Measurements from ENCODE around the gene CAMTA1.

CAMTA1 gene

GRCh38 chr1:7229186-7229585, 443.9 kb downstream of the CAMTA1 start:
- no peak for DNase-seq (ENCODE audit: low spot score)

- no peak for DNase-seq (ENCODE audit: low spot score)
Observed at GRCh38 chr1:7229696-7230631, 444.7 kb downstream of the CAMTA1 start.

GRCh38 chr1:7232441-7233236, 447.4 kb downstream of the CAMTA1 start:
- no peak for DNase-seq (ENCODE audit: low spot score)

GRCh38 chr1:7233237-7233540, 447.9 kb downstream of the CAMTA1 start:
- DNase-seq (ENCODE audit: low spot score) = no peak

GRCh38 chr1:7233646-7234470, 448.6 kb downstream of the CAMTA1 start:
- DNase-seq (ENCODE audit: low spot score) = no peak

DNA sequence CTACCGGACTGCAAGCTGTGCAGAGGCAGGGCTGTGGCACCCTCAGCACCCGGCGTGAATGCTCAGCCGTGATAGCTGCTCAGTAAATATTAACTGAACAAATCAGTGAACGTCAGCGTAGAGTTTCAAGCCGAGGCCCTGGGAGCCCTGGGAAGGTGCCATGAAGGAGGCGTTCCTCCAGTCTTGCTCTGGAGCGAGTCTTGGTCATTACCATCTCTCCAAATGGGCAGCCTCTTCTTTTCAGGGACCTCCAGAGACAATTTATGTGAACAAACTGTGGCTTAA, 449.2 kb downstream of the CAMTA1 start:
- no peak for DNase-seq (ENCODE audit: low spot score)

DNA sequence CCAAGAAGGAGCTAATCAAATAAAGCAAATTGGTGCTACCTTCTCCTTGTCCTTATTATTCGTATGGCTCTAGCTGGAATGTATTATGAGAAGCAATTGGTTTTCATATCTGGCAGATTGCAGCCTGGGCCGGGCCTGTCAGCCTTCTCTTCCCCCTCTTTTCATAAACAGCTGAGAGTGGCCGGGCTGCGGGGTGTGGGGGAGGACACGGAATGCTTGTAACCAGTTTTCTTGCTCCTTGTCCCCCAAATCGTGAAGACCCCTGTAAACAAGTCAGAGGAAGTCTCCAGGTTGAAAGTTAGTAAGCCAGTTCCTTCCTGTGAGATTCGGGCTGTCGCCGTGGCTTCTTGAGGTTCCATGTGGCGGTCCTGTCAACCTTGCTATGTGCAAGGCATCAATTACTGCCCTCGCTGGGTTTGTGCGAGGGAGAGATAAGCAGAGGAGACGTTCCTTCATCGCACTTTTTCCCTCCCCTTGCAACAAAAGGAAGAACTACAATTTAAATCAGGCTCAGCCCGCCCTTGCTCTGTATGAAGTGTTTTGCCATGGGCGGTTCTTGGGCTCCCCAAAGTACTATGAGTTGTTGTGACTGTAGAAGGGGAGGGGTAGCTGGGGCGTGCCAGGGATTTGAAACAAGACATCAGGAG, 450.7 kb downstream of the CAMTA1 start:
- DNase-seq (ENCODE audit: low spot score) = no peak

DNA sequence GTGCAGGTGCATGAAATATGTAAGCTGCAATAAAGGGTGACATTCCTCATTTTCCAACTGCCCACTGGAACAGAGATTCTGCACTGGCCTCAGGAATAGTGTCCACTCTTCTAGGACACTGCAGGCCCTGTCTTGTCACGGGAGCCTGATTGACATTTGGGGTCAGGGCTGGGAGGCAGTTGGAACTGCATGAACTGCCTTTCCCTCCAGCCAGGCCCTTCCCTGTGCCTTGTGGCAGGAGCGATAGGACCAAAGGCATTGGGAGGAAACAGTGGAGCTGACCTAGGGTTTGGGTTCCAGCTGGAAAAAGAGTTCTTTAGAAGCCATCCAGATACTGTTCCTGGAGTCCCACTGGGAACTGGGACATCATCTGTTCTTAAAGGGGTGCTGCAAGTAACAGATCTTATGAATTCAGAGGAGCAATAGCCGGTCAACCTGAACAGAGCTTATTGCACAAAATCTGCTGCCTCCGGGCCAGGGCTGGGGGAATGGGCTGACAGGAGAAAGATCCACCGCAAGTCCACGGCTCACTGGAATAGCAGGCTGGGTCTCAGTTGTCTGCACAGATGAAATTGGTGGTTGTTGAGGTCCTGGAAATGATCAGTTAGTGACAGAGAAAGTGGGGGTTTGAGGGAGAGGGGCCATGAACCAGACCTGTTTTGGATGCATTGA, 451.7 kb downstream of the CAMTA1 start:
- DNase-seq (ENCODE audit: low spot score) = no peak

DNA sequence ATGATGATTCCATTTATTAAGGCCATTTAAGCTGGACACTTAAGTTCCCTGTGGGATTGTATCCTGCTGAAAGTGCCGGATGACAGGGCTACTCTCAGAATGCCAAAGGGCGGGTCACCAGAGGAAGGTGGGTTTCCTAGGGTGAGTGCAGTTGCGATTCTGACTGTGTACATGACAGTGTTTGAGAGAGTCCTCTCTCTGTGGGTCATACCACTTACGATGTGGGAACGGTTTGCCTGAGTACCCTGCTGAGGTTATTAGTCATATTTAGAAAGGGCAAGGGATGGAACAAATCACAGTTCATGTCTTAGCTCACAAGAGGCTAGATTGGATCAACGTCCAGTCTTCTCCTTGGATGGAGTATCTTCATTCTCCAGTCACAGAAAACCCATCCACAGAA, 461.9 kb downstream of the CAMTA1 start:
- no peak for DNase-seq (ENCODE audit: low spot score)

DNA sequence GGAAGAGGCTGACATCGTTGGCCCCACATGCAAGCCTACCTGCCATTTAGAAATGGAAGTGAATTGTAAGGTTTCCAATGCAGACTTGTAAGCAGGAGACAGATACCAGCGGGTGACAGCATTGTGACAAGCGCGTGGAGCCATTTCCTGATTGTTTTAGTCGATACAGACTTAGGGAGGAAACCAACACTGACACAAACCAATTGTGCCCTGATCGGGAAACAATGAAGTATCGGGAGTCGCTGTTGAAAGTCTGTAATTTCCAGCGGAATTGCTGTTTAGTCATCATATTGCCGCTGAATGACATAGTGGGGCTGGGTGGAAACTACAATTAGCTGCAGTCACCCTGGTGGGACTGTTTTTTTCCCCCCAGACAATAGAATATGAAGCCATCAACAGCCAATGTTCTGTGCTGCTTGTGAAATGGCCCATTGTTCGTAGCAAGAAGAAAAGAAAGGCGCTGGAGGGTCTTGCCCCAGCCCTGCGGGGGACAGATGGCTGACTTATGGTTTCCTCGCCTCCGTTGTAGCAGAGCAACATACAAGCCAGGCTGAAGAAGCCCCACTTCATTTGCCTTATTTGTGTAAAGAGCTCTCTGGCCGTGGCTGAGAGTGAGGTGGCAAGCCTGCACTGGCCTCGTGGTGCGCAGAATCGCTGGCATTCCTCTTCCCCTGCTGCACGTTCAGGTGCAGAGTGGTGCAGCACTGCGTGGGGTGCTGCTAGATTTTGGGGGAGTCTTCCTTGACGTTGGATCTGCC, 462.7 kb downstream of the CAMTA1 start:
- no peak for DNase-seq (ENCODE audit: low spot score)

GRCh38 chr1:7248549-7249199, 463.4 kb downstream of the CAMTA1 start:
- no peak for DNase-seq (ENCODE audit: low spot score)

- no peak for DNase-seq (ENCODE audit: low spot score)
Observed at GRCh38 chr1:7249516-7249915, 464.3 kb downstream of the CAMTA1 start.

GRCh38 chr1:7250176-7250575, 464.9 kb downstream of the CAMTA1 start:
- no peak for DNase-seq (ENCODE audit: low spot score)

DNA sequence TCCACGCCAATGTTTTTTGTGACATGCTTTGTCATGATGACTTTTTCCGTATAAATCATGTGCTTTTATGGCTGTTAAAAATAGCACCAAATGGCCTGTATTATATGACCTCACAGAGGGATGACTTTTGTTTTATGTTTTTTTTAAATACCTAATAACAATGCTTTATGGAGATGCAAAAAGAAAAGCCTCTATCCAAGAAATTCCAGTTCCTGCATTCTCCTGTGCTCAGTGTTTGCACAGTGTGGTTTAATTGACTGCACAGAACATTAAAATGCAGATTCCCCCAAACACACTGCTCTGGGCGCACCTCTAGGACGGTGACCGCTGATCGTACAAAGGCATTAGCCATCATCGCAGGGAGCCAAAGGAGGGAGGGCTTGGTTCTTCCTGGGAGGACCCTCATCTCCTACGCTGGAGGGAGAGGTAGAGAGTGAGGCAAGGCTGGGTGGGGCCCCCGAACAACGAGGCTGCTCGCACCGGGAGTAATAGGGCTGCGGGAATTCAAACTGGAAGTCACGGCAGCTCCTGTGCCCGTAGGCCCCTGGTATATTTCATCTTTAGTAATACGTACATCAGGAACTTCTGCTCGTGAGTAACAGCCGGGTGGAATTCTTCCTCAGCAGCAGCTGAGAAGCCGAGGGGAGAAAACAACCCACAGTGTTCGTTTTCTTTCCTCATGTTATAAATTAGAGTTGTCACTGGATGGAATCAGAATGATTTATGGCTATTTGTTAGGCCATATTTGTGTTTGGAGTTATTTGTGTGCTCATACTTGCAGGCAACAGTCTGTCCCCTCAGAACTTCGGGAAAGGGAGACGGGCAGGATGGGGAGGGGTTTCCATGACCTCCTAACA, 465.6 kb downstream of the CAMTA1 start:
- no peak for DNase-seq (ENCODE audit: low spot score)

- DNase-seq (ENCODE audit: low spot score) = no peak
Observed at GRCh38 chr1:7251454-7251800, 466.2 kb downstream of the CAMTA1 start.

DNA sequence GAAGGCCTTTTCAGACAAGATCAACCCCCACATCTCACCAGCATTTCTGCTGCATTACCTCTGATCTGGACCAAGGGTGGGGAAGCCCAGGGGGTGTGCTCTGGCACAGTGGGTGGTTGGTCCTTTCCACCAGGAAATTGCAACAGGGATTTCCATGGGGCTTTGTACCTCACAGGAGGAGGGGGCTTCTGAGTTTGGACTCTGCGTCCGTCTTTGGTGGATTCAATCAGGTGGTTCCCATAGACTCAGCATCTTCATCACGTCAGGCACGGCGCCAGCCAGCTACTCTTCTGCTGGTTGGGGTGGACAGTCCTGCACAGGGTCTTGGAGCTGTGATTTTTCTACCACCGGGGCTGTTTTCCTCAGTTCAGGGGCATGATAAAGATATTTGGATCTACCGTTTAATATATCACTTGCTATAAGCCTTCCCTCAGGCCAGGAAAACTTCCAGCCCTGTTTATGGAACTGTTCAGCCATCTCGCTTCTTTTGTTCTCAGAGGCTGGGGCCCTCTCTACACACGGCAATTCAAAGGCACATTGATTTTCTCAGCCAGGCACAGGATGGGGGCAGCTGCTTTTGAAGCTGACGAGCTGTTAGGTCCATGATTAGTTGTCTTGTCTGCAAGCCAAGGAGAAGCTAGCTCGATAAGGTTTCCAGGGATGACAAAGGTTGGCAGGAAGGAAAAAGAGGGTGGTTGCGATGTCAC, 467.3 kb downstream of the CAMTA1 start:
- no peak for DNase-seq (ENCODE audit: low spot score)

DNA sequence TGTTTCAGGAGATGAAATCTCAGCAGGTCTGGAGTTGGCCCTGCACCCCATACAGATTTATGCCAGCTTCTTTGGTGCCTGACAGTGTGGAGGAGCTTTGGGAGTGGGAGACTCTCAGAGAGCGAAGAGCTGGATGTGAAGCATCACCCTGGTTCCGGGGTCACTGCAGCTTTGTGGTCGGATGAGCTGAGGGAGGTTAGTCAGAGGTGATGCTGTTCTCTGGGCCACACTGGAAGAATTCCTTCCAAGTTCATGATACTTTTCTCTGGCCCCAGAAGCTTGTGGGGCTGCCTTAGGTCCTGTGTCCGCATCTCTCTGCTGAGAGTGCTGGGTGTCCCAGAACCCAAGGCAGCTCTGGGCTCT, 467.8 kb downstream of the CAMTA1 start:
- no peak for DNase-seq (ENCODE audit: low spot score)

DNA sequence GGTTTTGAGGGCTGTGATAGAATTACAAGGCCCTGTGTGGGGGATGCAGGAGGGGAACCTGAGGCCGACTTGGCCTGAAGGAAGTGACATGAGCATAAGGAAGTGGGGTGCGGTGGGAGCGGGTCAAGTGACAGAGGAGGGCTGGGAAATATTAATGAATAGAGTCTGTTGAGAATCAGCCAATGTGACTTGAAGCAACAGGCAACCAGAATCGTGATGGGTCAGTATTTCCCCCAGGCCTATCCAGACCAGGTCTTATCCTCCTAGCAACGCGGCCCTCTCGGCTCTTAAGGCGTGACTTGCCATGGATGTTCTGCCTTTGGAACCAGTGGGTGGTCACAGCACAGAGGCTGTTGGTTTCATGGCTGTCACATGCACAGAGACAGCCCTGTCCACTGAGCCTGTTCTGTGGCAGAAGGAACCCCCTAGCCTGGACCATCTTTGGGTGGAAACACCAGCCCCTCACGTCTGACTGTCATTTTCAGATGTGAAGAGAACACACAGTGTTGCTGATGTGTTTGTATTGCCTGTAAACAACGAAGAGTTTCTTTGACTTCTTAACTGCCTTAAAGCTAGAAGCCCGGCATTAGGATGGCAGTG, 468.8 kb downstream of the CAMTA1 start:
- no peak for DNase-seq (ENCODE audit: low spot score)

Measured in left forelimb (tissue), 1 donor.